SK-N-SH (cell line): ENCODE results near the gene SLBP. TPM values are rescaled to one million over a fixed set of nuclear protein-coding genes. Genes with fewer than 3 reads are reported as not detected.

Source experiments
- CTCF ChIA-PET: fragments of 300-600, 350-600 bp; formaldehyde crosslinking; extraction: SDS; loops from one replicate; lab custom pipeline; 2021; lab: Yijun Ruan, JAX
- POLR2A ChIA-PET: fragments of 350-600 bp; sonication (Branson Sonifier 250); formaldehyde crosslinking; extraction: SDS; loops from one replicate; lab custom pipeline; 2020; ENCODE audit warnings: antibody characterized with exemption, inconsistent platforms; lab: Yijun Ruan, JAX
- DNase-seq: peaks from one replicate; pipeline ENCODE4 v3.0.0; 2012
- H2AFZ ChIP-seq: fragments of 200-600 bp; sonication (generic); 2 replicates; pipeline ENCODE4 v1.8.1; 2016; ENCODE audit warnings: antibody characterized with exemption, mild to moderate bottlenecking, low read depth
- H3F3A ChIP-seq: fragments of 200-600 bp; sonication (generic); replicated peaks from 2 replicates; pipeline ENCODE3; 2016; ENCODE audit warnings: antibody characterized with exemption, mild to moderate bottlenecking; ENCODE audit not compliant: insufficient read depth
- H3K27ac ChIP-seq, 2 experiments: fragments of 200-500 bp in 1 of 2; fragments of 200-600 bp in 1 of 2; sonication (Bioruptor generic) in 1 of 2; sonication (generic), shearing (Covaris generic) in 1 of 2; 2 replicates each; pipeline versions ENCODE4 v1.5.1 to v1.6.1; 2014 to 2016; ENCODE audit warnings: low read depth in 2 of 2, inconsistent platforms in 1 of 2, low read length in 1 of 2, mild to moderate bottlenecking in 1 of 2, mixed read lengths in 1 of 2
- H3K27me3 ChIP-seq: fragments of 200-600 bp; sonication (generic), shearing (Covaris generic); 2 replicates; pipeline ENCODE4 v1.6.1; 2016; ENCODE audit warnings: mixed run types; ENCODE audit not compliant: insufficient read depth
- H3K36me3 ChIP-seq, 2 experiments: fragments of 200-500 bp in 1 of 2; fragments of 200-600 bp in 1 of 2; sonication (Bioruptor generic) in 1 of 2; sonication (generic) in 1 of 2; replicated peaks in 1 of 2; 2 replicates each; pipeline versions ENCODE3 to v1.5.1; 2014 to 2016; ENCODE audit warnings: low read length in 1 of 2, mild to moderate bottlenecking in 1 of 2; ENCODE audit not compliant: insufficient read depth in 2 of 2, control insufficient read depth in 1 of 2
- H3K4me1 ChIP-seq, 2 experiments: fragments of 200-500 bp in 1 of 2; fragments of 200-600 bp in 1 of 2; sonication (Bioruptor generic) in 1 of 2; sonication (generic), shearing (Covaris generic) in 1 of 2; 2 replicates each; pipeline versions ENCODE4 v1.5.1 to v1.6.1; 2014 to 2016; ENCODE audit warnings: low read depth in 1 of 2, low read length in 1 of 2, mixed run types in 1 of 2; ENCODE audit not compliant: insufficient read depth in 2 of 2, control insufficient read depth in 1 of 2
- H3K4me2 ChIP-seq: fragments of 200-600 bp; sonication (generic), shearing (Covaris generic); 2 replicates; pipeline ENCODE4 v1.6.1; 2017; ENCODE audit warnings: mixed run types
- H3K4me3 ChIP-seq, 2 experiments: fragments of 200-500 bp in 1 of 2; fragments of 200-600 bp in 1 of 2; sonication (Bioruptor generic) in 1 of 2; sonication (generic), shearing (Covaris generic) in 1 of 2; 2 replicates each; pipeline versions ENCODE4 v1.5.1 to v1.8.1; 2014 to 2016; ENCODE audit warnings: low read depth in 2 of 2, inconsistent platforms in 1 of 2, low read length in 1 of 2, mild to moderate bottlenecking in 1 of 2, mixed read lengths in 1 of 2, moderate library complexity in 1 of 2
- H3K79me2 ChIP-seq: fragments of 200-600 bp; sonication (generic); 2 replicates; pipeline ENCODE4 v1.8.1; 2017; ENCODE audit warnings: mild to moderate bottlenecking; ENCODE audit not compliant: insufficient read depth
- H3K9ac ChIP-seq: fragments of 200-600 bp; sonication (generic); 2 replicates; pipeline ENCODE4 v1.6.1; 2017; ENCODE audit warnings: mixed run types
- H3K9me2 ChIP-seq: fragments of 200-600 bp; sonication (generic); 2 replicates; pipeline ENCODE4 v1.6.1; 2017; ENCODE audit warnings: mixed run types
- H3K9me3 ChIP-seq: fragments of 200-600 bp; sonication (generic); 2 replicates; pipeline ENCODE4 v1.6.1; 2017; ENCODE audit warnings: mixed run types, mild to moderate bottlenecking, moderate library complexity
- H4K20me1 ChIP-seq: fragments of 200-600 bp; sonication (generic); 2 replicates; pipeline ENCODE4 v1.6.1; 2017; ENCODE audit warnings: mild to moderate bottlenecking, mixed run types; ENCODE audit not compliant: insufficient read depth
- EP300 ChIP-seq, 2 experiments: IDR thresholded peaks; 2 replicates each; pipeline versions ENCODE4 v1.4.0 to v1.6.1; 2012; ENCODE audit warnings: borderline replicate concordance in 1 of 2, low read depth in 1 of 2, low read length in 1 of 2
- GABPA ChIP-seq: IDR thresholded peaks from 2 replicates; pipeline ENCODE4 v1.4.0; 2012; ENCODE audit warnings: low read depth, mild to moderate bottlenecking
- GATA2 ChIP-seq: sonication (generic); formaldehyde crosslinking; IDR thresholded peaks from 2 replicates; pipeline ENCODE4 v1.5.0; 2020; ENCODE audit warnings: mild to moderate bottlenecking, missing genetic modification reagents
- JUND ChIP-seq: IDR thresholded peaks from 2 replicates; pipeline ENCODE4 v1.4.0; 2012
- MEF2A ChIP-seq: IDR thresholded peaks from 2 replicates; pipeline ENCODE4 v1.4.0; 2012; ENCODE audit warnings: low read depth, borderline replicate concordance
- NFIC ChIP-seq: IDR thresholded peaks from 2 replicates; pipeline ENCODE4 v1.4.0; 2012; ENCODE audit warnings: borderline replicate concordance
- NRF1 ChIP-seq: IDR thresholded peaks from 2 replicates; pipeline ENCODE4 v1.6.1; 2012; ENCODE audit warnings: low read depth, mild to moderate bottlenecking, low read length
- POLR2AphosphoS5 ChIP-seq: IDR thresholded peaks from 2 replicates; pipeline ENCODE4 v1.6.1; 2012; ENCODE audit warnings: low read depth, low read length
- RAD21 ChIP-seq: IDR thresholded peaks from 2 replicates; pipeline ENCODE4 v1.6.1; 2012; ENCODE audit warnings: mild to moderate bottlenecking, low read length
- RCOR1 ChIP-seq: fragments of 150-350 bp; IDR thresholded peaks from 2 replicates; pipeline ENCODE4 v1.6.1; 2017; ENCODE audit warnings: antibody characterized with exemption, low read length
- RFX5 ChIP-seq: IDR thresholded peaks from 2 replicates; pipeline ENCODE4 v1.6.1; 2012; ENCODE audit warnings: mild to moderate bottlenecking, improper control_type of control experiment, low read length
- USF1 ChIP-seq: IDR thresholded peaks from 2 replicates; pipeline ENCODE4 v1.4.0; 2012; ENCODE audit warnings: low read depth, borderline replicate concordance
- YY1 ChIP-seq: IDR thresholded peaks from 2 replicates; pipeline ENCODE4 v1.4.0; 2012; ENCODE audit warnings: low read depth, mild to moderate bottlenecking
- WGBS: methylation state at CpG from one replicate; pipeline ENCODE4 v1.1.6; 2017; ENCODE audit warnings: low lambda C conversion rate; 5-methylcytosine and 5-hydroxymethylcytosine counted together
- polyA plus RNA-seq, 3 experiments: library from polyadenylated mRNA; depleted of rRNA; stranded (reverse); fragments of >200 nt; gene quantifications; 2 replicates each; pipeline ENCODE4 v1.2.3, GENCODE V29; 2012
- TF ChIP-seq, protein P1 (sequence below): fragments of 150-350 bp; IDR thresholded peaks from 2 replicates; pipeline ENCODE4 v1.6.1; 2017; ENCODE audit warnings: antibody characterized with exemption, low read length, low read depth, borderline replicate concordance
- TF ChIP-seq, protein P2 (sequence below): IDR thresholded peaks from 2 replicates; pipeline ENCODE4 v1.4.0; 2012; ENCODE audit warnings: low read depth
- TF ChIP-seq, protein P3 (sequence below): fragments of 200-600 bp; sonication (generic); IDR thresholded peaks from 2 replicates; pipeline ENCODE4 v1.6.1; 2017; ENCODE audit warnings: antibody characterized with exemption, mild to moderate bottlenecking, moderate library complexity
- TF ChIP-seq, protein P4 (sequence below): IDR thresholded peaks from 2 replicates; pipeline ENCODE4; 2012

Gene SLBP
- polyA plus RNA-seq, 1 of the 3 experiments (the other 2 are of a cell fraction): 51.5 TPM

DNA sequence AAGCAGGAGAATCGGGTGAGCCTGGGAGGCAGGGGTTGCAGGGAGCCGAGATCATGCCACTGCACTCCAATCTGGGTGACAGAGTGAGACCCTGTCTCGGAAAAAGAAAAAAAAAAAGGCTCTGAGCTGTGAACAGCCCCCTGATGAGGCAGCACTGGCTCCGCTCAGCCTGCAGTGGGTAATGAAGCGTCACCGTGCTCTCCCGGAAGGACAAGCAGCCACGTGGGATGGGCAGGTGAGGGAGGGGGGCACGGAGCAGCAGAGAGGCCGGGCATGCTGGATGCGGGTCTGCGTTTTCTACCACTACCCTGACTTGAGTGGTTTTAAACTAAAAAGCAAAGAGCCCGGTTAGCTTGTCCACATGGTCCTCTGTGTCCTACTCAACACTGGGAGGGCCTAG lies 24.7 kb upstream of the SLBP start:
- Histone ChIP-seq H3K9me3 (no peaks in the 10 kb centered on the region), H3K9ac (no peak overlapping the region), H3F3A (no peaks in the 10 kb centered on the region), H3K27ac (no peak overlapping the region), H3K79me2 (peaks cover 28% of the 10 kb centered on the region), H3K9me2 (no peaks in the 10 kb centered on the region)
- POLR2A ChIA-PET: no interaction called here
- TF ChIP-seq JUND (no peak), NRF1 (no peak), RCOR1 (no peak), POLR2AphosphoS5 (no peak), MEF2A (no peak), USF1 (no peak), NFIC (no peak), RAD21 (no peak)
- TF ChIP-seq, protein P1, sequence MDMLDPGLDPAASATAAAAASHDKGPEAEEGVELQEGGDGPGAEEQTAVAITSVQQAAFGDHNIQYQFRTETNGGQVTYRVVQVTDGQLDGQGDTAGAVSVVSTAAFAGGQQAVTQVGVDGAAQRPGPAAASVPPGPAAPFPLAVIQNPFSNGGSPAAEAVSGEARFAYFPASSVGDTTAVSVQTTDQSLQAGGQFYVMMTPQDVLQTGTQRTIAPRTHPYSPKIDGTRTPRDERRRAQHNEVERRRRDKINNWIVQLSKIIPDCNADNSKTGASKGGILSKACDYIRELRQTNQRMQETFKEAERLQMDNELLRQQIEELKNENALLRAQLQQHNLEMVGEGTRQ: no peak
- TF ChIP-seq, protein P2, sequence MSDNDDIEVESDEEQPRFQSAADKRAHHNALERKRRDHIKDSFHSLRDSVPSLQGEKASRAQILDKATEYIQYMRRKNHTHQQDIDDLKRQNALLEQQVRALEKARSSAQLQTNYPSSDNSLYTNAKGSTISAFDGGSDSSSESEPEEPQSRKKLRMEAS: no peak
- TF ChIP-seq, all 33 proteins: peak for 0
- CTCF ChIA-PET: interaction anchor here (1.1 to 3.0 kb wide), 6 partner anchors 9 to 174 kb away, joined by 3 to 11 read pairs (median 6); no protein-coding TSS in a partner anchor
- no peak overlapping the region for H2AFZ ChIP-seq
- WGBS: 95% methylated on average over 10 of the region's 13 CpGs
- H3K4me1 ChIP-seq: no peaks in the 10 kb centered on the region
- no peaks in the 10 kb centered on the region; the same call in 1 of the 2 replicates for H4K20me1 ChIP-seq
- no peak overlapping the region for H3K4me2 ChIP-seq
- peaks cover 56 to 67% of the 10 kb centered on the region in 2 experiments for H3K36me3 ChIP-seq
- no peak for DNase-seq
- no peaks in the 10 kb centered on the region for H3K27me3 ChIP-seq
- no peak overlapping the region for H3K4me3 ChIP-seq

- Histone ChIP-seq H3K36me3 (peaks cover 52 to 65% of the 10 kb centered on the region in 2 experiments), H3K27ac (no peak overlapping the region)
- CTCF ChIA-PET: interaction anchor here (1.3 to 3.0 kb wide), 4 partner anchors 9 to 42 kb away, joined by 3 to 18 read pairs (median 6); no protein-coding TSS in a partner anchor
Observed at GRCh38 chr4:1735215-1735614, 23.1 kb upstream of the SLBP start.

More at GRCh38 chr4:1735215-1735614, 23.1 kb upstream of the SLBP start:
- Histone ChIP-seq H3K9me2 (no peaks in the 10 kb centered on the region), H3K4me1 (no peaks in the 10 kb centered on the region), H3K4me3 (no peak overlapping the region), H3K79me2 (peaks cover 44% of the 10 kb centered on the region), H3K4me2 (no peak overlapping the region), H3F3A (peaks cover 5% of the 10 kb centered on the region), H4K20me1 (peaks cover 3% of the 10 kb centered on the region; the same call in 1 of the 2 replicates), H3K9me3 (no peaks in the 10 kb centered on the region), H3K27me3 (no peaks in the 10 kb centered on the region), H2AFZ (no peak overlapping the region), H3K9ac (no peak overlapping the region)
- 93% methylated on average over 10 of the region's 20 CpGs for WGBS
- no peak for DNase-seq
- POLR2A ChIA-PET: no interaction called here
- TF ChIP-seq, protein P3, sequence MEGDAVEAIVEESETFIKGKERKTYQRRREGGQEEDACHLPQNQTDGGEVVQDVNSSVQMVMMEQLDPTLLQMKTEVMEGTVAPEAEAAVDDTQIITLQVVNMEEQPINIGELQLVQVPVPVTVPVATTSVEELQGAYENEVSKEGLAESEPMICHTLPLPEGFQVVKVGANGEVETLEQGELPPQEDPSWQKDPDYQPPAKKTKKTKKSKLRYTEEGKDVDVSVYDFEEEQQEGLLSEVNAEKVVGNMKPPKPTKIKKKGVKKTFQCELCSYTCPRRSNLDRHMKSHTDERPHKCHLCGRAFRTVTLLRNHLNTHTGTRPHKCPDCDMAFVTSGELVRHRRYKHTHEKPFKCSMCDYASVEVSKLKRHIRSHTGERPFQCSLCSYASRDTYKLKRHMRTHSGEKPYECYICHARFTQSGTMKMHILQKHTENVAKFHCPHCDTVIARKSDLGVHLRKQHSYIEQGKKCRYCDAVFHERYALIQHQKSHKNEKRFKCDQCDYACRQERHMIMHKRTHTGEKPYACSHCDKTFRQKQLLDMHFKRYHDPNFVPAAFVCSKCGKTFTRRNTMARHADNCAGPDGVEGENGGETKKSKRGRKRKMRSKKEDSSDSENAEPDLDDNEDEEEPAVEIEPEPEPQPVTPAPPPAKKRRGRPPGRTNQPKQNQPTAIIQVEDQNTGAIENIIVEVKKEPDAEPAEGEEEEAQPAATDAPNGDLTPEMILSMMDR: no peak
- TF ChIP-seq GABPA (no peak), RAD21 (no peak), GATA2 (CRISPR knock-in tag) (no peak), POLR2AphosphoS5 (no peak), EP300 (IDR thresholded peaks at IDR 0.05; ENCODE audit: borderline replicate concordance in 1 of 2, low read depth in 1 of 2, low read length in 1 of 2) (no peak), NFIC (no peak), NRF1 (no peak), YY1 (no peak), RFX5 (no peak)
- TF ChIP-seq, protein P4, sequence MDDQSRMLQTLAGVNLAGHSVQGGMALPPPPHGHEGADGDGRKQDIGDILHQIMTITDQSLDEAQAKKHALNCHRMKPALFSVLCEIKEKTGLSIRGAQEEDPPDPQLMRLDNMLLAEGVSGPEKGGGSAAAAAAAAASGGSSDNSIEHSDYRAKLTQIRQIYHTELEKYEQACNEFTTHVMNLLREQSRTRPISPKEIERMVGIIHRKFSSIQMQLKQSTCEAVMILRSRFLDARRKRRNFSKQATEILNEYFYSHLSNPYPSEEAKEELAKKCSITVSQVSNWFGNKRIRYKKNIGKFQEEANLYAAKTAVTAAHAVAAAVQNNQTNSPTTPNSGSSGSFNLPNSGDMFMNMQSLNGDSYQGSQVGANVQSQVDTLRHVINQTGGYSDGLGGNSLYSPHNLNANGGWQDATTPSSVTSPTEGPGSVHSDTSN: no peak
- TF ChIP-seq, protein P2: no peak
